ENCODE results near the gene LRFN3.

DNA sequence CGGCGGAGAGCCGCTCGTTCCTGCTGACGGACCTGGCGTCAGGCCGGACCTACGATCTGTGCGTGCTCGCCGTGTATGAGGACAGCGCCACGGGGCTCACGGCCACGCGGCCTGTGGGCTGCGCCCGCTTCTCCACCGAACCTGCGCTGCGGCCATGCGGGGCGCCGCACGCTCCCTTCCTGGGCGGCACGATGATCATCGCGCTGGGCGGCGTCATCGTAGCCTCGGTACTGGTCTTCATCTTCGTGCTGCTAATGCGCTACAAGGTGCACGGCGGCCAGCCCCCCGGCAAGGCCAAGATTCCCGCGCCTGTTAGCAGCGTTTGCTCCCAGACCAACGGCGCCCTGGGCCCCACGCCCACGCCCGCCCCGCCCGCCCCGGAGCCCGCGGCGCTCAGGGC is 8.4 kb downstream of the LRFN3 start:
- TF ChIP-seq CHD1 (IDR thresholded peaks at IDR 0.05; ENCODE audit: low read depth, low read length) (no peak), POLR2A (IDR thresholded peaks at IDR 0.05; ENCODE audit: low read depth, low read length) (no peak), CEBPB (IDR thresholded peaks at IDR 0.05; ENCODE audit: low read depth, low read length) (no peak), MAFK (IDR thresholded peaks at IDR 0.05; ENCODE audit: low read depth, low read length) (no peak), BHLHE40 (IDR thresholded peaks at IDR 0.05; ENCODE audit: low read depth, low read length) (no peak), RAD21 (IDR thresholded peaks at IDR 0.05; ENCODE audit: low read length) (no peak)
